LNCAP (cell line): ENCODE data around the gene PPARGC1A.

Experiments used
- CTCF ChIP-seq: fragments of 450-650 bp; IDR thresholded peaks from 2 replicates; pipeline ENCODE4 v1.5.1; 2017; ENCODE audit warnings: mild to moderate bottlenecking

Gene PPARGC1A

DNA sequence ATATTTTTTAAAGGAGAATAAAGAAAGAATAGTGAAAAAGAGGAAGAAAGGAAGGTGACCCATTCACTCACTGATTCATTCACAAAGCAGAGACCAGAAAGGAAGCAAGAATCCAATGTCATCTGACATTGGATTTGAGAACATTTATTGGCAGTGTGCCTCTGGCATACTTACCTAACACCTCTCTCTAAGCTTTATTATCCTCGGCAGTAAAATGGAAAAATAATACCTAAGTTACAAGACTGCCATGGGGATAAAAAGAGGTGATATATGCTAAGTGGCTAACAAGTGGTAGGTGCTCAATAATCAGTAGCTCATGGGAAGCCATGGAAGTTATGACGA lies 41.6 kb upstream of the PPARGC1A start:
- TF ChIP-seq CTCF, result no peak

DNA sequence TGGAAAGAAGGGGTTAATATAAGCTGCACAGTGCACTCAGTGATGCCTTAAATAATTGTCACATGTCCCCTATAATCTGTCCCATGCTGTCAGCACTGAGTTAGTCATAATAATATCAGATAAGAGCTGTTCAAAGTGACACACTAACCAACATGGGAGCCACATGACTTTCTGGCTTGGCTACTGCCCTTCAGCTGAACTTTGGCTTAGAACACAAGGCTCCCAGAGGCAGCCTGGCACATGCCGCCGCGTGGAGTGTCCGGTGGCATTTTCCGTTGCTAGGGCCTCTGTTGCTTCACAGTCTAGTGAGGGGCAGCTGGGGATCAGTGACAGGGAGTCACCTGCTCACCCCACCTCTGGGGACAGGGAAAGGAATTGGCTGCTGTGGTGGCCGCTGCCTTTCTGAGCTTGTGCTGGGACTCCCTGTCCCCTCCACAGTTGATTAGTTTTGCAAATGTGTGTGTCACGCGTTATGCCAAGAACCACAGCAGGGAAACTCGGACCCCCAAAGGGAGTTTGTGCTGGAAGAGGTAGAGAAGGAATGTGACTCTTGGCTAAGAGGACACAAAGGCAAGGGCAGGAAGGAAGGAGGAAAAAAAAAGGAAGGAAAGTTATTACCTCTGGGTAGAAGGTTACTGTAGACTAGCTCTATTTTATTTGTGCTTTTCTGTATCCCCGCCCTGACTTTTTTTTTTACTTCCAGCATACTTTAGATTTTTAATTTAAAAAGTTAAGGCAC lies 41.1 kb upstream of the PPARGC1A start:
- no peak for TF ChIP-seq CTCF

GRCh38 chr4:23929248-23929647 lies 39.4 kb upstream of the PPARGC1A start:
- TF ChIP-seq CTCF, result no peak

GRCh38 chr4:23924556-23924955 lies 34.7 kb upstream of the PPARGC1A start:
- TF ChIP-seq CTCF, result no peak

GRCh38 chr4:23923840-23924239 lies 34.0 kb upstream of the PPARGC1A start:
- TF ChIP-seq CTCF, result no peak

- TF ChIP-seq CTCF, result no peak
These were observed 33.3 kb upstream of the PPARGC1A start for GRCh38 chr4:23923141-23923540.

DNA sequence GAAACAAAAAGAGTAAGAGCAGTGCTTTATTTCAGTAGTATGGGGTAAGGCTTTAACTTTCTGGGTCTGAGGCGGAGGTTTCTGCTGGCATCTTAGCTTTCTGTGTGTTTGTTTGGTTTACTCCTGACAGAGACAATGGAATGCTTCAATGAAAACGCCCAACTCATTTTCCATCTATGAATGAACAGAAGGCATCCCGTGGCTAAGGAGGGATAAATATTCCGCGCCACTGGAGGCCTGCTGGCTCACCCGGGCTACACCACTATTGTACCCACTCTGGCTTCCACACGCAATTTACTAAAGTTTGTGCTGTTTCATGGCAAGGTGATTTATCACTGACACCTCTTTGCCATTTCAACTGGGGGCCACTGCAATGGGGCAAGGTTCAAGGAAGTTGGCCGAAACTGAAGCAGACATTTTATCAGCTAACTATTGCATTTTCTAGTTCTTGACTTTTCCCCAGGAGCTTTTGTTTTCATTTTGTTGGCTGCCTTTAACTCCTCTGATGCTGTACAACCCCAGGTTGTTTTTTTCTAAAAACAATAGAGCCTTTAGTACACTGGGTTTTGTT lies 32.8 kb upstream of the PPARGC1A start:
- no peak for TF ChIP-seq CTCF
